ENCODE data around the gene LPCAT2. TPM values are rescaled to one million over a fixed set of nuclear protein-coding genes. Genes with fewer than 3 reads are reported as not detected.

Gene LPCAT2
- total RNA-seq, 2 experiments from 2014 or later = not detected

DNA sequence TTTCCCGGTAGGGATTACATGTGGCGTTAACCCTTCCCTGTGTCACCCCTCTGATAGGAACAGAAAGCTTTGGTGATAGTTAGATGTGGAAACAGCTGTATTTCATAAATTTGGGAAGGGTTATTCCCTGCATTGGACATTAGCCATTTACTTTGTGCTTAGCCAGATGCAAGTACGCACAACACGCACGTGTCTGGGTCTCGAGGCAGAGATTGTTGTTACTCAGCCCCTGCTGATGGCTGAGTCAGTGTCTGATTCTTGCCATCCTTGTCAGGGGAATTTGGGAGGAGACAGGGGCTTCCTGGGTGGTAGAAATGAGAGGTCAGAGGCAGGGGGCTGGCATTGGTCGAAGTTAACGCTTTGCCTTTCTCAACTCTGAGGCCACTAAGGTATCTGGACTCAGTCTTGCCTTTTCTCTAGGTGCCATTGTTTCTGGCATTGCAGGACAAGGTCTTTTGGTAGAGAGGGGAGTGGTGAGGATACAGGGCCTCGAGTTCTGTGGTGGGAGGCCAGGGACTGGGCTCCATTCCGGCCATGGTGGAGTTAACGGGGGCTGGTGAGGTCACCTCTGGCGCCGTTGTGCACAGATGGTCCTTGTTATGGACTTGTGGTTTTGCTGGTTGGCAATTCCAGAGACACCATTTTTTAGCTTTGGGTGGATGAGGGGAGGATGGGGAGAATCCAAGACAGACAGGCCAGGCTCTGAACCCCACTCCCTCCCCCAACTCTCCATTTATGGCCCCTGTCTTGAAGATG is 21.6 kb upstream of the LPCAT2 start:
- intact Hi-C loops (cut with micrococcal nuclease; ENCODE audit: unreplicated experiment) = no loop called here
- CTCF ChIA-PET (ENCODE audit: unreplicated experiment) = no interaction called here
- no peaks in the 10 kb centered on the region for H3K9me3 ChIP-seq (ENCODE audit: low read length)
- no peak overlapping the region for H3K4me3 ChIP-seq (ENCODE audit: low read depth, low read length, poor library complexity, severe bottlenecking)
- no peak overlapping the region for H3K4me2 ChIP-seq (ENCODE audit: low read length)
- H3K9me2 ChIP-seq (ENCODE audit: insufficient read depth, low read length) = no peaks in the 10 kb centered on the region
- POLR2A ChIA-PET = interaction anchor here (0.7 kb wide), 1 partner anchor 50 kb away, joined by 3 read pairs; no protein-coding TSS in a partner anchor
- no peak overlapping the region for H2AFZ ChIP-seq (ENCODE audit: low read length)
- H3K4me1 ChIP-seq (ENCODE audit: insufficient read depth, low read length, poor library complexity, severe bottlenecking) = no peaks in the 10 kb centered on the region
- no peak for DNase-seq (ENCODE audit: low spot score)
- no peaks in the 10 kb centered on the region for H4K20me1 ChIP-seq (ENCODE audit: insufficient read depth, low read length)
- no peak for TF ChIP-seq EZH2phosphoT487 (IDR thresholded peaks at IDR 0.05; ENCODE audit: borderline replicate concordance, low read depth, low read length)
- TF ChIP-seq, protein P1, sequence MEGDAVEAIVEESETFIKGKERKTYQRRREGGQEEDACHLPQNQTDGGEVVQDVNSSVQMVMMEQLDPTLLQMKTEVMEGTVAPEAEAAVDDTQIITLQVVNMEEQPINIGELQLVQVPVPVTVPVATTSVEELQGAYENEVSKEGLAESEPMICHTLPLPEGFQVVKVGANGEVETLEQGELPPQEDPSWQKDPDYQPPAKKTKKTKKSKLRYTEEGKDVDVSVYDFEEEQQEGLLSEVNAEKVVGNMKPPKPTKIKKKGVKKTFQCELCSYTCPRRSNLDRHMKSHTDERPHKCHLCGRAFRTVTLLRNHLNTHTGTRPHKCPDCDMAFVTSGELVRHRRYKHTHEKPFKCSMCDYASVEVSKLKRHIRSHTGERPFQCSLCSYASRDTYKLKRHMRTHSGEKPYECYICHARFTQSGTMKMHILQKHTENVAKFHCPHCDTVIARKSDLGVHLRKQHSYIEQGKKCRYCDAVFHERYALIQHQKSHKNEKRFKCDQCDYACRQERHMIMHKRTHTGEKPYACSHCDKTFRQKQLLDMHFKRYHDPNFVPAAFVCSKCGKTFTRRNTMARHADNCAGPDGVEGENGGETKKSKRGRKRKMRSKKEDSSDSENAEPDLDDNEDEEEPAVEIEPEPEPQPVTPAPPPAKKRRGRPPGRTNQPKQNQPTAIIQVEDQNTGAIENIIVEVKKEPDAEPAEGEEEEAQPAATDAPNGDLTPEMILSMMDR (conservative IDR thresholded peaks at IDR 0.05; ENCODE audit: low read length) = no peak
- no peaks in the 10 kb centered on the region for H3K36me3 ChIP-seq (ENCODE audit: insufficient read depth, low read length)
- no peak overlapping the region for H3K27ac ChIP-seq (ENCODE audit: low read depth, low read length, poor library complexity, severe bottlenecking)
- H3K79me2 ChIP-seq (ENCODE audit: insufficient read depth, low read depth, low read length) = no peaks in the 10 kb centered on the region
- no TSS peak for BruUV-seq (replicated peaks)

DNA sequence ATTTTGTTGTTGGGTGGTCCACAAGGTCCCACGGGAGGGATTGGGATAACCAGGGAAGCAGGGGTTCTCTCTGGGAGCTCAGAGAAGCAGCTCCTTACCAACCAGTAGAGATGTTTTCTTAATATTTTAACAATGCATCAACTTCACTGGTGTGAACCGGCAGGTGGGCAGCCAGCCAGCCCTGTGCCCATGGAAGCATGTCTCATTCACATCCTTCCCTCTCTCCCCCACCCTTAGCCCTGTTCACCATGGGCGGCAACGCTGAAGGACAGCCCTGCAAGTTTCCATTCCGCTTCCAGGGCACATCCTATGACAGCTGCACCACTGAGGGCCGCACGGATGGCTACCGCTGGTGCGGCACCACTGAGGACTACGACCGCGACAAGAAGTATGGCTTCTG is 20.6 kb upstream of the LPCAT2 start:
- no peak overlapping the region for H3K27ac ChIP-seq (ENCODE audit: low read depth, low read length, poor library complexity, severe bottlenecking)
- POLR2A ChIA-PET = no interaction called here
- DNase-seq (ENCODE audit: low spot score) = no peak
- no peaks in the 10 kb centered on the region for H3K79me2 ChIP-seq (ENCODE audit: insufficient read depth, low read depth, low read length)
- no peak overlapping the region for H3K4me3 ChIP-seq (ENCODE audit: low read depth, low read length, poor library complexity, severe bottlenecking)
- no peak overlapping the region for H3K4me2 ChIP-seq (ENCODE audit: low read length)
- H3K9me3 ChIP-seq (ENCODE audit: low read length) = no peaks in the 10 kb centered on the region
- H3K4me1 ChIP-seq (ENCODE audit: insufficient read depth, low read length, poor library complexity, severe bottlenecking) = no peaks in the 10 kb centered on the region
- H2AFZ ChIP-seq (ENCODE audit: low read length) = no peak overlapping the region
- TF ChIP-seq, protein P1 (conservative IDR thresholded peaks at IDR 0.05; ENCODE audit: low read length) = no peak
- TF ChIP-seq EZH2phosphoT487 (IDR thresholded peaks at IDR 0.05; ENCODE audit: borderline replicate concordance, low read depth, low read length) = no peak
- BruUV-seq (replicated peaks) = no TSS peak
- H3K9me2 ChIP-seq (ENCODE audit: insufficient read depth, low read length) = no peaks in the 10 kb centered on the region
- intact Hi-C loops (cut with micrococcal nuclease; ENCODE audit: unreplicated experiment) = no loop called here
- H3K36me3 ChIP-seq (ENCODE audit: insufficient read depth, low read length) = no peaks in the 10 kb centered on the region
- H4K20me1 ChIP-seq (ENCODE audit: insufficient read depth, low read length) = no peaks in the 10 kb centered on the region
- CTCF ChIA-PET (ENCODE audit: unreplicated experiment) = no interaction called here

Measured in OCI-LY7 (cell line).